ENCODE results near the gene KIF26A. TPM values are rescaled to one million over a fixed set of nuclear protein-coding genes. Genes with fewer than 3 reads are reported as not detected.

Gene KIF26A
- total and polyA plus RNA-seq, 2 donors (not counting 1 experiment from before 2014, with no cell fraction given): 0.15 TPM; not detected in 1

GRCh38 chr14:104221636-104222369, 83.4 kb downstream of the KIF26A start:
- Histone ChIP-seq H3K79me2 (ENCODE audit: control insufficient read depth, insufficient read depth, low read length) (no peaks in the 10 kb centered on the region), H3K4me3 (ENCODE audit: control extremely low read depth in 1 of 5, extremely low read depth in 1 of 5, insufficient read depth in 1 of 5, low read depth in 2 of 5, low read length in 4 of 5) (no peak overlapping the region), H3K36me3 (replicated peaks in 1 of 2; ENCODE audit: control extremely low read depth in 1 of 2, control insufficient read depth in 1 of 2, extremely low read depth in 1 of 2, insufficient read depth in 2 of 2, low read length in 1 of 2) (no peaks in the 10 kb centered on the region), H4K20me1 (ENCODE audit: control insufficient read depth, insufficient read depth, low read length, poor library complexity, severe bottlenecking) (no peaks in the 10 kb centered on the region), H2AFZ (ENCODE audit: insufficient read depth, low read depth, low read length, poor library complexity, severe bottlenecking) (no peak overlapping the region), H3K9me3 (ENCODE audit: control extremely low read depth in 1 of 3, control insufficient read depth in 2 of 3, insufficient read depth in 1 of 3, low read length in 2 of 3) (peaks cover 0 to 22% (median 0%) of the 10 kb centered on the region in 3 donors), H3K27ac (ENCODE audit: low read length in 2 of 2) (no peak overlapping the region), H3K9ac (ENCODE audit: low read length) (no peak overlapping the region), H3K27me3 (replicated peaks in 1 of 4; ENCODE audit: control extremely low read depth in 1 of 4, control insufficient read depth in 3 of 4, insufficient read depth in 4 of 4, low read length in 3 of 4) (peaks cover 0 to 12% (median 2%) of the 10 kb centered on the region in 4 experiments), H3K4me2 (replicated peaks; ENCODE audit: low read depth, low read length, poor library complexity, severe bottlenecking) (no peak overlapping the region), H3K4me1 (ENCODE audit: control insufficient read depth in 2 of 2, insufficient read depth in 2 of 2, low read length in 2 of 2) (peaks cover 0 to 9% of the 10 kb centered on the region in 2 donors)
- intact Hi-C loops (cut with micrococcal nuclease): no loop called here
- CTCF ChIA-PET: no interaction called here
- POLR2A ChIA-PET: no interaction called here
- no peak for DNase-seq
- WGBS (ENCODE audit: insufficient coverage): 95% methylated on average over 21 of the region's 21 CpGs
- no peaks in the 10 kb centered on the region for H3K9me3 Mint-ChIP-seq (ENCODE audit: insufficient read depth)
- H3K27ac Mint-ChIP-seq: no peak overlapping the region
- peaks cover 15% of the 10 kb centered on the region for H3K27me3 Mint-ChIP-seq
- no peak for ATAC-seq (ENCODE audit: low read depth)
- H3K4me3 Mint-ChIP-seq: no peak overlapping the region
- no peak for TF ChIP-seq CTCF (IDR thresholded peaks at IDR 0.05)
- no peak for TF ChIP-seq EZH2 (IDR thresholded peaks at IDR 0.05; ENCODE audit: borderline replicate concordance, insufficient read depth, low read depth, low read length, poor library complexity, severe bottlenecking)
- H3K4me1 Mint-ChIP-seq: peaks cover 8% of the 10 kb centered on the region

GRCh38 chr14:104222396-104223036, 84.1 kb downstream of the KIF26A start:
- POLR2A ChIA-PET: no interaction called here

More at GRCh38 chr14:104222396-104223036, 84.1 kb downstream of the KIF26A start:
- TF ChIP-seq EZH2 (IDR thresholded peaks at IDR 0.05; ENCODE audit: borderline replicate concordance, insufficient read depth, low read depth, low read length, poor library complexity, severe bottlenecking): no peak
- TF ChIP-seq CTCF (IDR thresholded peaks at IDR 0.05): no peak
- Mint-ChIP-seq H3K27me3 (peaks cover 15% of the 10 kb centered on the region), H3K27ac (no peak overlapping the region), H3K4me3 (no peak overlapping the region), H3K4me1 (peaks cover 8% of the 10 kb centered on the region), H3K9me3 (ENCODE audit: insufficient read depth) (no peaks in the 10 kb centered on the region)
- Histone ChIP-seq H3K4me3 (ENCODE audit: control extremely low read depth in 1 of 5, extremely low read depth in 1 of 5, insufficient read depth in 1 of 5, low read depth in 2 of 5, low read length in 4 of 5) (no peak overlapping the region), H2AFZ (ENCODE audit: insufficient read depth, low read depth, low read length, poor library complexity, severe bottlenecking) (no peak overlapping the region), H3K9me3 (ENCODE audit: control extremely low read depth in 1 of 3, control insufficient read depth in 2 of 3, insufficient read depth in 1 of 3, low read length in 2 of 3) (peaks cover 0 to 29% (median 2%) of the 10 kb centered on the region in 3 donors), H3K79me2 (ENCODE audit: control insufficient read depth, insufficient read depth, low read length) (no peaks in the 10 kb centered on the region), H3K4me2 (replicated peaks; ENCODE audit: low read depth, low read length, poor library complexity, severe bottlenecking) (no peak overlapping the region), H3K9ac (ENCODE audit: low read length) (no peak overlapping the region), H3K36me3 (replicated peaks in 1 of 2; ENCODE audit: control extremely low read depth in 1 of 2, control insufficient read depth in 1 of 2, extremely low read depth in 1 of 2, insufficient read depth in 2 of 2, low read length in 1 of 2) (no peaks in the 10 kb centered on the region), H4K20me1 (ENCODE audit: control insufficient read depth, insufficient read depth, low read length, poor library complexity, severe bottlenecking) (no peaks in the 10 kb centered on the region), H3K4me1 (ENCODE audit: control insufficient read depth in 2 of 2, insufficient read depth in 2 of 2, low read length in 2 of 2) (peaks cover 0 to 9% of the 10 kb centered on the region in 2 donors), H3K27ac (ENCODE audit: low read length in 2 of 2) (no peak overlapping the region), H3K27me3 (replicated peaks in 1 of 4; ENCODE audit: control extremely low read depth in 1 of 4, control insufficient read depth in 3 of 4, insufficient read depth in 4 of 4, low read length in 3 of 4) (peaks cover 0 to 12% (median 2%) of the 10 kb centered on the region in 4 experiments)
- DNase-seq (no peak), ATAC-seq (ENCODE audit: low read depth) (no peak)
- WGBS (ENCODE audit: insufficient coverage): 91% methylated on average over 11 of the region's 11 CpGs
- intact Hi-C loops (cut with micrococcal nuclease): no loop called here
- CTCF ChIA-PET: no interaction called here
